GM12892 (cell line): Measurements from ENCODE around the gene C1QL4.

Experiments used
- POLR2A ChIP-seq: IDR thresholded peaks from 2 replicates; pipeline ENCODE4 v1.6.1; 2011; ENCODE audit warnings: low read depth, low read length, control low read depth
- POLR2AphosphoS5 ChIP-seq: IDR thresholded peaks from 2 replicates; pipeline ENCODE4 v1.6.1; 2011; ENCODE audit warnings: low read depth, low read length, control low read depth

DNA sequence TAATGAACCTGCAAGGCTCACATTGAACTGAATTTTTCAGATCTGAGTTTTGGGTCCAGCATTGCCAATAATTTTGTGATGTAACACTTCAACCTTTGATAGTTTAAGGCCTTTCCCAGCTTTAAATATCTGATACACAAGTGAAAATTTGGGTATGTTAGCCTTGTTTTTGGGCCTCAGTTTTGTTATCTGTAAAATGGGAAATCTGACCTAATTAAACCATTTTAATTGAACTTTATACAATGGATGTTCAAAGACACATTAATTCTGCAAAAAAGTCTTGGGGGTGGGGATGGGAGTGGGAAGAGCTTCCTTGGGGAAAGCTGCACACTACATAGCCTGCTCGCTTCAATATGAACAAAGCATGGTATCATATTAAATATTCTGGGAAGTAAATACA lies 25.1 kb upstream of the C1QL4 start:
- no peak for TF ChIP-seq POLR2AphosphoS5
- TF ChIP-seq POLR2A: no peak
